Neutrophil (primary cell): ENCODE data around the gene FUZ.

Experiments used
- H3K27ac ChIP-seq: fragments of 200-600 bp; sonication (generic); 2 replicates; pipeline ENCODE4 v1.5.1; 2016; ENCODE audit warnings: mild to moderate bottlenecking, moderate library complexity
- H3K27me3 ChIP-seq: fragments of 200-600 bp; sonication (generic); 2 replicates; pipeline ENCODE4 v1.6.0; 2016; ENCODE audit warnings: mild to moderate bottlenecking
- H3K36me3 ChIP-seq: fragments of 200-600 bp; sonication (generic); 2 replicates; pipeline ENCODE4 v1.5.1; 2017
- H3K4me1 ChIP-seq, 2 experiments: fragments of 200-600 bp in 1 of 2; sonication (generic) in 1 of 2; 1 replicate in 1 of 2; 2 replicates in 1 of 2; pipeline versions ENCODE4 v1.5.1 to v1.6.1; 2013 to 2016; ENCODE audit warnings: low read depth in 1 of 2, low read length in 1 of 2, mild to moderate bottlenecking in 1 of 2, moderate library complexity in 1 of 2; ENCODE audit not compliant: control insufficient read depth in 1 of 2, insufficient read depth in 1 of 2
- H3K4me3 ChIP-seq, 2 experiments: fragments of 200-600 bp in 1 of 2; sonication (generic) in 1 of 2; 1 replicate in 1 of 2; 2 replicates in 1 of 2; pipeline ENCODE4 v1.5.1; 2013 to 2016; ENCODE audit warnings: low read depth in 1 of 2, low read length in 1 of 2, mild to moderate bottlenecking in 1 of 2, moderate library complexity in 1 of 2
- H3K9me3 ChIP-seq: fragments of 200-600 bp; sonication (generic); 2 replicates; pipeline ENCODE4 v1.5.1; 2016
- TF ChIP-seq, protein P1 (sequence below): fragments of 200-600 bp; sonication (generic); IDR thresholded peaks from 2 replicates; pipeline ENCODE4 v1.5.1; 2016; ENCODE audit warnings: antibody characterized with exemption

Gene FUZ

DNA sequence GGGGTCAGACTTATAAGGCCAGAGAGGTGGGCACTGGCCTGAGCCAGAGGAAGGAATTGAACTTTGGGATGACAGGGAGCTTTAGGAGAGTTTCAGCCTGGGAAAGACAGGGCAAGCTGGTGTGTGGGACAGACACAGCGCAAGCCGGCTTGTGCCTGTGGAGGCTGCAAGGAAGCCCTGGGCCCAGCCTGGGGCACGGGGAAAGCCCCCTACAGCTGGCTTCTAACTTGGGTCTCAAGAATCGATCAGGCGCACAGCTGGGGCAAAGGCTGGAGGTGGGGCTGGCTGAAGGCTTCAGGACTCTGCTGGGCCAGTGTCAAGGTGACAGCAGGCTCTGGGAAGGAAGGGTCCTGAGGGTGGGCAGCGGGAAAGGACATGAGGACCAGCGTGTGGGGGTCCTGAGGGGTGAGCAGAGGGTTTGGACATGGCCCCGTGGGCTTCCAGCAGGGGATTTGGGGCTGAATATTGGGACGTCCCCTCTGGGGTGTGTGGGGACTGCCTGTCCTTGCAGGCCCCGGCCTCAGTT, 40.8 kb upstream of the FUZ start:
- peaks cover 38% of the 10 kb centered on the region for H3K36me3 ChIP-seq
- H3K27me3 ChIP-seq, result peaks cover 20% of the 10 kb centered on the region
- TF ChIP-seq, protein P1, sequence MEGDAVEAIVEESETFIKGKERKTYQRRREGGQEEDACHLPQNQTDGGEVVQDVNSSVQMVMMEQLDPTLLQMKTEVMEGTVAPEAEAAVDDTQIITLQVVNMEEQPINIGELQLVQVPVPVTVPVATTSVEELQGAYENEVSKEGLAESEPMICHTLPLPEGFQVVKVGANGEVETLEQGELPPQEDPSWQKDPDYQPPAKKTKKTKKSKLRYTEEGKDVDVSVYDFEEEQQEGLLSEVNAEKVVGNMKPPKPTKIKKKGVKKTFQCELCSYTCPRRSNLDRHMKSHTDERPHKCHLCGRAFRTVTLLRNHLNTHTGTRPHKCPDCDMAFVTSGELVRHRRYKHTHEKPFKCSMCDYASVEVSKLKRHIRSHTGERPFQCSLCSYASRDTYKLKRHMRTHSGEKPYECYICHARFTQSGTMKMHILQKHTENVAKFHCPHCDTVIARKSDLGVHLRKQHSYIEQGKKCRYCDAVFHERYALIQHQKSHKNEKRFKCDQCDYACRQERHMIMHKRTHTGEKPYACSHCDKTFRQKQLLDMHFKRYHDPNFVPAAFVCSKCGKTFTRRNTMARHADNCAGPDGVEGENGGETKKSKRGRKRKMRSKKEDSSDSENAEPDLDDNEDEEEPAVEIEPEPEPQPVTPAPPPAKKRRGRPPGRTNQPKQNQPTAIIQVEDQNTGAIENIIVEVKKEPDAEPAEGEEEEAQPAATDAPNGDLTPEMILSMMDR, result no peak
- H3K9me3 ChIP-seq, result no peaks in the 10 kb centered on the region
- no peak overlapping the region for H3K27ac ChIP-seq
- H3K4me3 ChIP-seq, result no peak overlapping the region
- peaks cover 25 to 27% of the 10 kb centered on the region in 2 experiments for H3K4me1 ChIP-seq

DNA sequence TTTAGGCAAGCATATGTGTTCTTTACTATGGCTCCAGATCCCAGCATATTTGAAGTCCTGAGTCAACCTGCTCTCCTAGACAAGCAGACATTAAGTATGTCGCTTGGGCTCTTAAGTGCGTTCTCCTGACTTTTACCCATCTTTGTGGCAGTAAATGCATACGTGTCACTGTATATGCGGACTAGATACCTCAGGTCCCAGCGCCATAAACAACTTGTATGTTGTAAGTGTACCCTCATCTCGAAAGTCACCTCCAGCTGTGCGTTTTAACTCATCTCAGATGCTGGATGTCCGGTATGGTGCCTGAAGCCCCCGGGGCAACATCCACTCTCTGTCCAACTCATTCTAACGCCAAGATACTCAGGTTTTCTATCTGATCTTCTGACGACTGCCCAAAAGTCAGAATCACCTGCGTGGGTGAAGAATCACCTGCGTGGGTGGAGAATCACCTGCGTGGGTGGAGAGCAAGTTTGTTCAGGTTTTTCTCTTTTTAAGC, 39.6 kb upstream of the FUZ start:
- peaks cover 20% of the 10 kb centered on the region for H3K27me3 ChIP-seq
- peaks cover 37 to 39% of the 10 kb centered on the region in 2 experiments for H3K4me1 ChIP-seq
- H3K27ac ChIP-seq, result no peak overlapping the region
- TF ChIP-seq, protein P1, result no peak
- peaks cover 26% of the 10 kb centered on the region for H3K36me3 ChIP-seq
- no peak overlapping the region for H3K4me3 ChIP-seq
- H3K9me3 ChIP-seq, result no peaks in the 10 kb centered on the region

DNA sequence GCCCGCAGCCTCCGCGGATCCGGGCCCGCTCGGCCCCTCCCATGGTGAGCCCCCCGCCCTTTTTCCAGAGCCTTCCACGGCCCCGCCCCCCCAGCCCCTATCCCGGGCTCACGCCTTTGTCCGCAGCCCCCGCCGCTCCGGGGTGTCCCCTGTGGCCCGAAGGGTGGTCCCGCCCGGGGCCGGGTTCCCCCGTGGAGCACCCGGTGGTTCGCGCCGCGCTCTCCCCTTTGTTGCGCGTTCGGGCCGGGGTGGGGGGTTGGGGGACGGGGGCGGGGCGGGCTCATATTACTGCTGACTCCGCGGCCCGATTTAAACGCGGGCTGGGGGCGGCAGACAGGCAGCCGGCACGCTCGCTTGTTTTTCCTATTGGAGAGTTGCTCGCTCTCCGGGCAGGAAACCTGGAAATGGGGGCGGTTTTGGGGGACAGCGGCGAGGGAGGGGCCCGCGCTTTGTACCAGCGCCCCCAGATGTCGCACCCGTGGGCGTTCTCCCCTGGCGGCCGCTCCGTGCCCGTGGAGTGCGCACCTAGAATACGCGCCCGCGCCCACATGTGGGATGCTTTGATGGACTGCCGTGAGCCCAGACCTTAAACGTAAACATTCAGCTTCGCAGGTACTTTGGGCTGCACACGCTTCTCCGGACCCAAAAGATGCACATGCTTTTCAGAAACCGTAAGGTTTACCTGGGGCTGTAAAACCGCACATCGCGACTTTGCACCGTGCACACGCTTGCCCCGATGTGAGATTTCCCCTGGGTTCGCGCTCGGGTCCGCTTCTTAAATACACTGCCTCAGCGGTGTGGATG, 38.6 kb upstream of the FUZ start:
- Histone ChIP-seq H3K4me3 (peak overlapping the region; percentile 99 to 100), H3K9me3 (no peaks in the 10 kb centered on the region), H3K36me3 (peaks cover 15% of the 10 kb centered on the region), H3K4me1 (peaks cover 38 to 41% of the 10 kb centered on the region in 2 experiments), H3K27me3 (peaks cover 20% of the 10 kb centered on the region), H3K27ac (peak overlapping the region; percentile 98)
- TF ChIP-seq, protein P1, result no peak

DNA sequence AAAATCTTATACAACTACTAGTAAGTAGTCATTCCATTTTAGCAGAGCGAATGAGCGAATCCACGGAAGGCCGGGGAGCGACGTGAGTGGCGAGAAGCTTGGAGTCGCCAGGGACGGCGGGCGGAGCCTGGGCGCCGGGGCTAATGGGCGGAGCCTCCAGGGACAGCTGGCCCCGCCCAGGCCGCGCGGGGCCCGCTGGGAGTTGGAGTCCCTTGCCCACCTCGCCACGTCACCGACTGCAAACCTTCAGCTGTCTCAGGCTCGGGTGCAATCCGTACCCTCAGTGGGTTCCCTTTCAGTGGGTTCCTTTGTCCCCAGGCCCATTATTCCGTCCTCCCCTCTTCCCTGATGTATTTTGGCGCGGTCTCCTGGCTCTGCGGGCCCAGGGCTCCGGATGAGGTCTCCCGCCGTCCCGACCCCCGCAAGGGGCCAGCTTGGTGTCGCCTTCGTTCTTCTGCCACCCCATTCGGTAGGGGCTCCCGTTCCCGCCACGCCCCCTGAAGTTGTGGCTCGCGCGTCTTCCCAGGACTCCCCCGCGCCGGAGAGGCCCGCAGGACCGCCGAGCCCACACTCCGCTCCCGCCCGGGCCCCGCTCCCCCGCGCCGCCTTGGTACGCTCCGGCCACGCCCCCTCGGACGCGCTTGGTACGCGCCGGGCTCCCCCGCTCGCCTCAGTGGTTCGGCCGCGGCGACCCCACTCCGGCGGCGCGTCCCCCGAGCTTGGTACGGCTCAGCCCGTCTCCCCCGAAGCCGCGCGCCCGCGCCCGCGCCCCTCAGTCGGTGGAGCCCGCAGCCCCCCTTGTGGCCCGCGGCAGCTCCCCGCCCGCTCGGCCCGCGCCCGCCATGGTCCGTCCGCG, 37.6 kb upstream of the FUZ start, which contains the start of gene PTOV1:
PTOV1 (plus strand) TSS at position 673 of the 856 bp plus-strand sequence.
- TF ChIP-seq, protein P1, result no peak
- Histone ChIP-seq H3K36me3 (peaks cover 8% of the 10 kb centered on the region), H3K27me3 (peaks cover 20% of the 10 kb centered on the region), H3K9me3 (no peaks in the 10 kb centered on the region), H3K4me1 (peaks cover 38 to 41% of the 10 kb centered on the region in 2 experiments), H3K27ac (peak within 1 kb of the TSS; percentile 98), H3K4me3 (peak within 1 kb of the TSS; percentile 99 to 100)

DNA sequence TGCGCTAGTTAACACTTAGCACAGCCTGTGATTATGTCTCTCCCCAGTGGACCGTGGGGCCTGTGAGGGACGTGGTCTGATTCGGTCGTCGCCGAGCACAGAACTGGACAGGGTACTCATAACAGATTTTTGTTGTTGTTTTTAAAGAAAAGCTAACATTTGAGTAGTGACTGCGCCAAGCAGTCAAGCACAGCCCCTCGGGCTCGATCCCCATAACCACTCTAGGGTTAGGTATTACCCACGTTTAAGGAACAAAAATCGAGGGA, 37.1 kb upstream of the FUZ start:
- Histone ChIP-seq H3K4me1 (peaks cover 42 to 43% of the 10 kb centered on the region in 2 experiments), H3K27ac (peak overlapping the region; percentile 98), H3K36me3 (peaks cover 4% of the 10 kb centered on the region), H3K27me3 (peaks cover 20% of the 10 kb centered on the region), H3K9me3 (no peaks in the 10 kb centered on the region), H3K4me3 (peak overlapping the region; percentile 99 to 100)
- TF ChIP-seq, protein P1, result no peak
